ENCODE measurements around the gene SEC16A.
A peak's percentile ranks its signal among the peaks of the same experiment; 100 is the strongest.

Gene SEC16A

DNA sequence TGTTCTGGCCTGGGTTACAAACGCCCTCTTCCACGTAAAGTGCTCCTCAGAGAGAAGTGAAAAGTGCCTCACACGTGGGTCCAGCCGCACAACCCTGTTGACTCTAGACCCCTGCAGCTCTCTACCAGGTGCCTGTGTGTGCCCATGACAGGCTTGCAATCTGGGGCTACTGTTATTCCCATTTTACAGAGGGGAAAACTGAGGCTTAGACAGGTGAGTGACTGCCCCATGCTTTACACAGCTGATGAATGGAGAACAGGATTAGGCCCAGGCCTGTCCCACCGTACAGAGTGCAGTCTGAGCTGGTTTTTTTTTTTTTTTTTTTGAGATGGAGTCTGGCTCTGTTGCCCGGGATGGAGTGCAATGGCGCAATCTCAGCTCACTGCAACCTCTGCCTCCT, 37.0 kb downstream of the SEC16A start:
- no peak for TF ChIP-seq CTCF (IDR thresholded peaks at IDR 0.05; ENCODE audit: unreplicated experiment in 3 of 3)
- Mint-ChIP-seq H3K36me3 (ENCODE audit: low read depth) (peaks cover 68% of the 10 kb centered on the region), H3K9me3 (no peaks in the 10 kb centered on the region), H3K4me3 (no peak overlapping the region), H3K4me1 (no peaks in the 10 kb centered on the region), H3K27me3 (ENCODE audit: low read depth) (no peaks in the 10 kb centered on the region), H3K27ac (no peak overlapping the region)

DNA sequence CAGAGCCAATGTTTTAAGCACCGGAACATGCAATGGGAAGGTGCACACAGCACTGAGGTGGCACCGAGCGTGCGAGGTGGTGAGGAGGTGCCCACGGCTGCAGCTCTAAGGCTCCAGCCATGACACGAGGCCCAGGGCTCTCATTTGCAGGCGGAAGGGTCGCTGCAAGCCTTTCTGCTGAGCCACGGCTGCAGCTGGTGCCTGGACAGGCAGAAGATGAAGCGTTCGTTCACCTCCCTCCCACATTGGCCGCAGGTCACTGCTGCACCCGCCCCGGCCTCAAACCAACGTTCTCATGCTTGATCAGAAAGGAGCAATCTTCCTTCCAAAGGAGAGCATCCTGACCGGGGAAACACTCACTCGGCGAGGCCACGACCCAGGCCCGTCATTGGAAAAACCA, 38.7 kb downstream of the SEC16A start:
- TF ChIP-seq CTCF (IDR thresholded peaks at IDR 0.05; ENCODE audit: unreplicated experiment in 3 of 3): no peak
- Mint-ChIP-seq H3K27ac (no peak overlapping the region), H3K36me3 (ENCODE audit: low read depth) (peaks cover 61% of the 10 kb centered on the region), H3K4me1 (no peaks in the 10 kb centered on the region), H3K4me3 (no peak overlapping the region), H3K27me3 (ENCODE audit: low read depth) (no peaks in the 10 kb centered on the region), H3K9me3 (no peaks in the 10 kb centered on the region)

- Mint-ChIP-seq H3K9me3 (no peaks in the 10 kb centered on the region), H3K27me3 (ENCODE audit: low read depth) (no peaks in the 10 kb centered on the region), H3K4me3 (no peak overlapping the region), H3K36me3 (ENCODE audit: low read depth) (peaks cover 59% of the 10 kb centered on the region), H3K4me1 (no peaks in the 10 kb centered on the region), H3K27ac (no peak overlapping the region)
- no peak for TF ChIP-seq CTCF (IDR thresholded peaks at IDR 0.05; ENCODE audit: unreplicated experiment in 3 of 3)
Measured at GRCh38 chr9:136443687-136444086, 39.2 kb downstream of the SEC16A start.

GRCh38 chr9:136443087-136443486, 39.8 kb downstream of the SEC16A start:
- Mint-ChIP-seq H3K27ac (no peak overlapping the region), H3K36me3 (ENCODE audit: low read depth) (peaks cover 53% of the 10 kb centered on the region), H3K4me3 (no peak overlapping the region), H3K4me1 (peaks cover 4% of the 10 kb centered on the region), H3K27me3 (ENCODE audit: low read depth) (no peaks in the 10 kb centered on the region), H3K9me3 (no peaks in the 10 kb centered on the region)
- no peak for TF ChIP-seq CTCF (IDR thresholded peaks at IDR 0.05; ENCODE audit: unreplicated experiment in 3 of 3)

- H3K27me3 Mint-ChIP-seq (ENCODE audit: low read depth): no peaks in the 10 kb centered on the region
- H3K4me1 Mint-ChIP-seq: peaks cover 8% of the 10 kb centered on the region
- no peaks in the 10 kb centered on the region for H3K9me3 Mint-ChIP-seq
- H3K4me3 Mint-ChIP-seq: no peak overlapping the region
- no peak for TF ChIP-seq CTCF (IDR thresholded peaks at IDR 0.05; ENCODE audit: unreplicated experiment in 3 of 3)
- no peak overlapping the region for H3K27ac Mint-ChIP-seq
- H3K36me3 Mint-ChIP-seq (ENCODE audit: low read depth): peaks cover 45% of the 10 kb centered on the region
Measured at GRCh38 chr9:136442265-136442664, 40.6 kb downstream of the SEC16A start.

DNA sequence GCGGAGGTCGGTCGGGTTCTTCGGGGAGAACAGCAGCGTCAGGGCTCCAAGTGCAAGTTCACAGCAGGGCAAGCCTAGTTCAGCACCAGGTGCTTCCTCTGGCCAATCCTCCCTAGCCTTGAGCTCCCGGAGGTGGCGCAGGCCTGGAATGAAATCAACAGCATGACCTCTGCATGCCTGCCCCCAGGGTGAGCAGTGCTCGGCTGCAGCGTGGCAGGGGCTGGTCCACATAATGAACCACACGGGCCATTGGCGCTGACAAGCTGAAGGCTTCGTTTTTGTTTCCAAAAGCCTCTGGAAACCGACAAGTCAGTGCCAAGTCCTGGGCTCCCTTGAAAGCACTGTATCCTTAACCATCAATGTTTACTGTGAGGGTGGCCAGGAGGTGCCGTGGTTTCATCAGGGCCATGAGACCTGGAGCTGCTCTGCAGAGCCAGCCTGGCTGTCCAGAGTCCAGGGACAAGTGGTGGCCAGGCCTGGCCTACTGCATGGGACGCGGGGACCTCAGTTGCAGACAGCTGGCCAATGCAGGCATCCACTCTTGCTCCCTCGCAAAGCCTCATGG, 41.1 kb downstream of the SEC16A start:
- peaks cover 41% of the 10 kb centered on the region for H3K36me3 Mint-ChIP-seq (ENCODE audit: low read depth)

More for the DNA sequence above, 41.1 kb downstream of the SEC16A start:
- Mint-ChIP-seq H3K27me3 (ENCODE audit: low read depth) (no peaks in the 10 kb centered on the region), H3K4me3 (peak overlapping the region in 2 of 3 experiments; percentile 41 to 75), H3K27ac (no peak overlapping the region), H3K9me3 (no peaks in the 10 kb centered on the region), H3K4me1 (peaks cover 14% of the 10 kb centered on the region)
- no peak for TF ChIP-seq CTCF (IDR thresholded peaks at IDR 0.05; ENCODE audit: unreplicated experiment in 3 of 3)

Data from nephron (organoid).